ENCODE results near the gene KLF11. TPM values are rescaled to one million over a fixed set of nuclear protein-coding genes. Genes with fewer than 3 reads are reported as not detected.

The KLF11 gene
- total and polyA plus RNA-seq, 9 of the 15 experiments (the other 6 are each of a cell fraction or from before 2014, with no cell fraction given) = 2.1 to 13.4 (median 6.5) TPM

DNA sequence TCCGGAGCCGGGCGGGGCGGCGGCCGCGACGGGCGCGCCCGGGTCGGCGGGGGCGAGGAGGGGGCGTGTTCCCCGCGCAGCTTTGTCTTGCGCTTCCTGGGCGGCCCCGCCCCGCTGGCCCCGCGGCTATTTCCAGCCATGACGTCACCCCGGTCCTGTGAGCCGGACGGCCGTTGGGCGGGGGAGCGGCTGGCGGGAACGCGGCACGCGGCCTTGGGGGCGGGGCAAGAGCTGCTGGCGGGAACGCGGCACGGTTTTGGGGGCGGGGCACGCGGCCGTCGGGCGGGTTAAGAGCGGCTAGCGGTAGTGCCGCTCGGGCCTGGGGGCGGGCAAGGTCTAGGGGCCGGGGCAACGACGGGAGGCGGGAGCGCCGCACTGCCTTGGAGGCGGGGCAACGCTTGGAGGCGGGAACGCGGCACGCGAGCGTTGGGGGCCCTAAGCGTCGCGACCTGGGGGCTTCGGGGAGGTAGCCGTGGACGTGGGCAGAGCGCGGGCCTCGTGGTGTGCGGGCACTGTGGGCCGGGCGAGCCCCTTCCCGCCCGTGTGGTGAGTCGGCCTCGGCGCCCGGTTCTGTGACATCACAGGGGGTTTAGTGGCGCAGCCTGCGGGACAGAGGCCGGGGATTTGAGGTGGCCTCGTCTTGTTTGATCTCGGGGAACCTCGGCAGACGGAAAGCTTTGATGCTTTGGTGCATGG lies 704 bp downstream of the KLF11 start (continued):
- TF ChIP-seq, protein P1, sequence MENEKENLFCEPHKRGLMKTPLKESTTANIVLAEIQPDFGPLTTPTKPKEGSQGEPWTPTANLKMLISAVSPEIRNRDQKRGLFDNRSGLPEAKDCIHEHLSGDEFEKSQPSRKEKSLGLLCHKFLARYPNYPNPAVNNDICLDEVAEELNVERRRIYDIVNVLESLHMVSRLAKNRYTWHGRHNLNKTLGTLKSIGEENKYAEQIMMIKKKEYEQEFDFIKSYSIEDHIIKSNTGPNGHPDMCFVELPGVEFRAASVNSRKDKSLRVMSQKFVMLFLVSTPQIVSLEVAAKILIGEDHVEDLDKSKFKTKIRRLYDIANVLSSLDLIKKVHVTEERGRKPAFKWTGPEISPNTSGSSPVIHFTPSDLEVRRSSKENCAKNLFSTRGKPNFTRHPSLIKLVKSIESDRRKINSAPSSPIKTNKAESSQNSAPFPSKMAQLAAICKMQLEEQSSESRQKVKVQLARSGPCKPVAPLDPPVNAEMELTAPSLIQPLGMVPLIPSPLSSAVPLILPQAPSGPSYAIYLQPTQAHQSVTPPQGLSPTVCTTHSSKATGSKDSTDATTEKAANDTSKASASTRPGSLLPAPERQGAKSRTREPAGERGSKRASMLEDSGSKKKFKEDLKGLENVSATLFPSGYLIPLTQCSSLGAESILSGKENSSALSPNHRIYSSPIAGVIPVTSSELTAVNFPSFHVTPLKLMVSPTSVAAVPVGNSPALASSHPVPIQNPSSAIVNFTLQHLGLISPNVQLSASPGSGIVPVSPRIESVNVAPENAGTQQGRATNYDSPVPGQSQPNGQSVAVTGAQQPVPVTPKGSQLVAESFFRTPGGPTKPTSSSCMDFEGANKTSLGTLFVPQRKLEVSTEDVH (IDR thresholded peaks at IDR 0.05; ENCODE audit: low read depth, partially characterized antibody) = peak; percentile 88
- TF ChIP-seq SAFB2 (IDR thresholded peaks at IDR 0.05; ENCODE audit: borderline replicate concordance, low read depth, low read length, severe bottlenecking) (no peak), ZNF232 (CRISPR knock-in tag; IDR thresholded peaks at IDR 0.05) (peak; percentile 85; the same call in 1 of the 2 replicates), KLF10 (CRISPR knock-in tag; IDR thresholded peaks at IDR 0.05) (no peak), KHSRP (IDR thresholded peaks at IDR 0.05) (no peak), PHB (CRISPR knock-in tag; IDR thresholded peaks at IDR 0.05) (no peak), SMAD1 (IDR thresholded peaks at IDR 0.05; ENCODE audit: low read depth, low read length, partially characterized antibody) (no peak), RAD51 (IDR thresholded peaks at IDR 0.05; ENCODE audit: borderline replicate concordance, low read depth) (no peak), PYGO2 (tag; IDR thresholded peaks at IDR 0.05) (no peak), NFIX (CRISPR knock-in tag; IDR thresholded peaks at IDR 0.05; ENCODE audit: low read depth) (no peak)
- TF ChIP-seq, protein P2, sequence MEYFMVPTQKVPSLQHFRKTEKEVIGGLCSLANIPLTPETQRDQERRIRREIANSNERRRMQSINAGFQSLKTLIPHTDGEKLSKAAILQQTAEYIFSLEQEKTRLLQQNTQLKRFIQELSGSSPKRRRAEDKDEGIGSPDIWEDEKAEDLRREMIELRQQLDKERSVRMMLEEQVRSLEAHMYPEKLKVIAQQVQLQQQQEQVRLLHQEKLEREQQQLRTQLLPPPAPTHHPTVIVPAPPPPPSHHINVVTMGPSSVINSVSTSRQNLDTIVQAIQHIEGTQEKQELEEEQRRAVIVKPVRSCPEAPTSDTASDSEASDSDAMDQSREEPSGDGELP (CRISPR knock-in tag; IDR thresholded peaks at IDR 0.05; ENCODE audit: borderline replicate concordance) = peak; percentile 78; the same call in 1 of the 2 replicates
- TF ChIP-seq, protein P3, sequence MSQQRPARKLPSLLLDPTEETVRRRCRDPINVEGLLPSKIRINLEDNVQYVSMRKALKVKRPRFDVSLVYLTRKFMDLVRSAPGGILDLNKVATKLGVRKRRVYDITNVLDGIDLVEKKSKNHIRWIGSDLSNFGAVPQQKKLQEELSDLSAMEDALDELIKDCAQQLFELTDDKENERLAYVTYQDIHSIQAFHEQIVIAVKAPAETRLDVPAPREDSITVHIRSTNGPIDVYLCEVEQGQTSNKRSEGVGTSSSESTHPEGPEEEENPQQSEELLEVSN (IDR thresholded peaks at IDR 0.05; ENCODE audit: borderline replicate concordance in 1 of 2, extremely low read depth in 1 of 2, insufficient read depth in 1 of 2, insufficient read length in 1 of 2, low read depth in 1 of 2, low read length in 1 of 2, poor library complexity in 1 of 2, severe bottlenecking in 1 of 2) = peak; percentile 98 to 99
- TF ChIP-seq, protein P4, sequence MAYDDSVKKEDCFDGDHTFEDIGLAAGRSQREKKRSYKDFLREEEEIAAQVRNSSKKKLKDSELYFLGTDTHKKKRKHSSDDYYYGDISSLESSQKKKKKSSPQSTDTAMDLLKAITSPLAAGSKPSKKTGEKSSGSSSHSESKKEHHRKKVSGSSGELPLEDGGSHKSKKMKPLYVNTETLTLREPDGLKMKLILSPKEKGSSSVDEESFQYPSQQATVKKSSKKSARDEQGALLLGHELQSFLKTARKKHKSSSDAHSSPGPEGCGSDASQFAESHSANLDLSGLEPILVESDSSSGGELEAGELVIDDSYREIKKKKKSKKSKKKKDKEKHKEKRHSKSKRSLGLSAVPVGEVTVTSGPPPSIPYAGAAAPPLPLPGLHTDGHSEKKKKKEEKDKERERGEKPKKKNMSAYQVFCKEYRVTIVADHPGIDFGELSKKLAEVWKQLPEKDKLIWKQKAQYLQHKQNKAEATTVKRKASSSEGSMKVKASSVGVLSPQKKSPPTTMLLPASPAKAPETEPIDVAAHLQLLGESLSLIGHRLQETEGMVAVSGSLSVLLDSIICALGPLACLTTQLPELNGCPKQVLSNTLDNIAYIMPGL (CRISPR knock-in tag; IDR thresholded peaks at IDR 0.05) = 0 out of 2 replicates have a peak, but pooled peaks have one; percentile 57
- TF ChIP-seq, protein P5, sequence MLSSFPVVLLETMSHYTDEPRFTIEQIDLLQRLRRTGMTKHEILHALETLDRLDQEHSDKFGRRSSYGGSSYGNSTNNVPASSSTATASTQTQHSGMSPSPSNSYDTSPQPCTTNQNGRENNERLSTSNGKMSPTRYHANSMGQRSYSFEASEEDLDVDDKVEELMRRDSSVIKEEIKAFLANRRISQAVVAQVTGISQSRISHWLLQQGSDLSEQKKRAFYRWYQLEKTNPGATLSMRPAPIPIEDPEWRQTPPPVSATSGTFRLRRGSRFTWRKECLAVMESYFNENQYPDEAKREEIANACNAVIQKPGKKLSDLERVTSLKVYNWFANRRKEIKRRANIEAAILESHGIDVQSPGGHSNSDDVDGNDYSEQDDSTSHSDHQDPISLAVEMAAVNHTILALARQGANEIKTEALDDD (IDR thresholded peaks at IDR 0.05) = no peak
- TF ChIP-seq, protein P6, sequence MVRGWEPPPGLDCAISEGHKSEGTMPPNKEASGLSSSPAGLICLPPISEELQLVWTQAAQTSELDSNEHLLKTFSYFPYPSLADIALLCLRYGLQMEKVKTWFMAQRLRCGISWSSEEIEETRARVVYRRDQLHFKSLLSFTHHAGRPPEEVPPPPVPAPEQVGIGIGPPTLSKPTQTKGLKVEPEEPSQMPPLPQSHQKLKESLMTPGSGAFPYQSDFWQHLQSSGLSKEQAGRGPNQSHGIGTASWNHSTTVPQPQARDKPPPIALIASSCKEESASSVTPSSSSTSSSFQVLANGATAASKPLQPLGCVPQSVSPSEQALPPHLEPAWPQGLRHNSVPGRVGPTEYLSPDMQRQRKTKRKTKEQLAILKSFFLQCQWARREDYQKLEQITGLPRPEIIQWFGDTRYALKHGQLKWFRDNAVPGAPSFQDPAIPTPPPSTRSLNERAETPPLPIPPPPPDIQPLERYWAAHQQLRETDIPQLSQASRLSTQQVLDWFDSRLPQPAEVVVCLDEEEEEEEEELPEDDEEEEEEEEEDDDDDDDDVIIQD (CRISPR knock-in tag; IDR thresholded peaks at IDR 0.05) = no peak
